UCSD-AML1 (cell line): Measurements from ENCODE around the gene SCAF1.

Experiments used
- DNase-seq: peaks from one replicate; lab custom pipeline; 2025; ENCODE audit not compliant: unreplicated experiment; lab: John Stamatoyannopoulos, UW

Gene SCAF1

GRCh38 chr19:49641688-49642491 is at the start of gene SCAF1:
SCAF1 (plus strand) TSS chr19:49642209; CDS start chr19:49645027, 2,818 bp downstream.
- DNase-seq, result peak; percentile 100

- DNase-seq, result no peak
Observed at GRCh38 chr19:49592486-49593232, 49.4 kb upstream of the SCAF1 start.

GRCh38 chr19:49593233-49594113 is 48.5 kb upstream of the SCAF1 start:
- DNase-seq, result peak; percentile 22

GRCh38 chr19:49594157-49594992 is 47.6 kb upstream of the SCAF1 start:
- DNase-seq, result no peak

GRCh38 chr19:49594993-49595818 is 46.8 kb upstream of the SCAF1 start:
- DNase-seq, result no peak

GRCh38 chr19:49595819-49596404 is 46.1 kb upstream of the SCAF1 start:
- DNase-seq, result no peak

GRCh38 chr19:49596407-49596806 is 45.6 kb upstream of the SCAF1 start:
- DNase-seq, result no peak

GRCh38 chr19:49596954-49597702 is 44.9 kb upstream of the SCAF1 start:
- DNase-seq, result no peak

- no peak for DNase-seq
Observed at GRCh38 chr19:49597703-49597974, 44.4 kb upstream of the SCAF1 start.

GRCh38 chr19:49599378-49600295 is 42.4 kb upstream of the SCAF1 start:
- no peak for DNase-seq

GRCh38 chr19:49601482-49602038 is 40.4 kb upstream of the SCAF1 start:
- DNase-seq, result no peak

GRCh38 chr19:49602806-49603205 is 39.2 kb upstream of the SCAF1 start:
- DNase-seq, result no peak

GRCh38 chr19:49605605-49606004 is 36.4 kb upstream of the SCAF1 start:
- DNase-seq, result no peak

GRCh38 chr19:49609499-49610092 is 32.4 kb upstream of the SCAF1 start:
- no peak for DNase-seq

- no peak for DNase-seq
Observed at GRCh38 chr19:49613374-49613773, 28.6 kb upstream of the SCAF1 start.

GRCh38 chr19:49614096-49614833 is 27.7 kb upstream of the SCAF1 start:
- no peak for DNase-seq
